ENCODE measurements around the gene TRIM74. TPM values are rescaled to one million over a fixed set of nuclear protein-coding genes. Genes with fewer than 3 reads are reported as not detected.
"Not testable (repeated sequence)": the region's sequence is repeated elsewhere in the genome, so short reads cannot be mapped to it uniquely, and the experiment has no call there.

The TRIM74 gene
- total RNA-seq, 1 donor: not detected

- not testable (repeated sequence) for DNase-seq (ENCODE audit: insufficient read length, low spot score, missing footprints); H3K27ac ChIP-seq (ENCODE audit: low read depth, low read length); H3K27me3 ChIP-seq (ENCODE audit: insufficient read depth, low read length); H3K4me3 ChIP-seq (ENCODE audit: insufficient read depth, low read length); H3K36me3 ChIP-seq (ENCODE audit: insufficient read depth, low read length); H4K20me1 ChIP-seq (ENCODE audit: insufficient read depth, low read length); H3K4me1 ChIP-seq (ENCODE audit: insufficient read depth, low read length); H3K9me3 ChIP-seq (ENCODE audit: low read depth, low read length); H3K4me2 ChIP-seq (ENCODE audit: insufficient read depth, low read length); H2AFZ ChIP-seq (ENCODE audit: low read length); H3K79me2 ChIP-seq (ENCODE audit: insufficient read depth, low read length)
Observed at GRCh38 chr7:72963056-72963455, 6.2 kb downstream of the TRIM74 start.

GRCh38 chr7:72961346-72961650 lies 8.0 kb downstream of the TRIM74 start:
- not testable (repeated sequence) for H2AFZ ChIP-seq (ENCODE audit: low read length); H3K27me3 ChIP-seq (ENCODE audit: insufficient read depth, low read length); H4K20me1 ChIP-seq (ENCODE audit: insufficient read depth, low read length); DNase-seq (ENCODE audit: insufficient read length, low spot score, missing footprints); H3K36me3 ChIP-seq (ENCODE audit: insufficient read depth, low read length); H3K27ac ChIP-seq (ENCODE audit: low read depth, low read length); H3K79me2 ChIP-seq (ENCODE audit: insufficient read depth, low read length); H3K4me1 ChIP-seq (ENCODE audit: insufficient read depth, low read length); H3K4me3 ChIP-seq (ENCODE audit: insufficient read depth, low read length); H3K9me3 ChIP-seq (ENCODE audit: low read depth, low read length); H3K4me2 ChIP-seq (ENCODE audit: insufficient read depth, low read length)

GRCh38 chr7:72960626-72961345 lies 8.5 kb downstream of the TRIM74 start:
- H3K9me3 ChIP-seq (ENCODE audit: low read depth, low read length); H4K20me1 ChIP-seq (ENCODE audit: insufficient read depth, low read length); H3K36me3 ChIP-seq (ENCODE audit: insufficient read depth, low read length); H3K27ac ChIP-seq (ENCODE audit: low read depth, low read length); H3K79me2 ChIP-seq (ENCODE audit: insufficient read depth, low read length); H2AFZ ChIP-seq (ENCODE audit: low read length); H3K4me1 ChIP-seq (ENCODE audit: insufficient read depth, low read length); H3K27me3 ChIP-seq (ENCODE audit: insufficient read depth, low read length); H3K4me2 ChIP-seq (ENCODE audit: insufficient read depth, low read length); H3K4me3 ChIP-seq (ENCODE audit: insufficient read depth, low read length); DNase-seq (ENCODE audit: insufficient read length, low spot score, missing footprints): not testable (repeated sequence)

GRCh38 chr7:72960029-72960428 lies 9.2 kb downstream of the TRIM74 start:
- not testable (repeated sequence) for H4K20me1 ChIP-seq (ENCODE audit: insufficient read depth, low read length); DNase-seq (ENCODE audit: insufficient read length, low spot score, missing footprints); H2AFZ ChIP-seq (ENCODE audit: low read length); H3K27ac ChIP-seq (ENCODE audit: low read depth, low read length); H3K4me2 ChIP-seq (ENCODE audit: insufficient read depth, low read length); H3K4me3 ChIP-seq (ENCODE audit: insufficient read depth, low read length); H3K36me3 ChIP-seq (ENCODE audit: insufficient read depth, low read length); H3K9me3 ChIP-seq (ENCODE audit: low read depth, low read length); H3K79me2 ChIP-seq (ENCODE audit: insufficient read depth, low read length); H3K27me3 ChIP-seq (ENCODE audit: insufficient read depth, low read length); H3K4me1 ChIP-seq (ENCODE audit: insufficient read depth, low read length)

GRCh38 chr7:72954563-72955198 lies 14.6 kb downstream of the TRIM74 start:
- H3K4me1 ChIP-seq (ENCODE audit: insufficient read depth, low read length); H3K4me2 ChIP-seq (ENCODE audit: insufficient read depth, low read length): not testable (repeated sequence)
- H3K4me3 ChIP-seq (ENCODE audit: insufficient read depth, low read length): peak overlapping the region; percentile 42

GRCh38 chr7:72953901-72954562 lies 15.2 kb downstream of the TRIM74 start:
- DNase-seq (ENCODE audit: insufficient read length, low spot score, missing footprints); H3K9me3 ChIP-seq (ENCODE audit: low read depth, low read length); H3K27me3 ChIP-seq (ENCODE audit: insufficient read depth, low read length); H4K20me1 ChIP-seq (ENCODE audit: insufficient read depth, low read length); H3K27ac ChIP-seq (ENCODE audit: low read depth, low read length); H3K79me2 ChIP-seq (ENCODE audit: insufficient read depth, low read length); H3K4me3 ChIP-seq (ENCODE audit: insufficient read depth, low read length); H2AFZ ChIP-seq (ENCODE audit: low read length); H3K4me1 ChIP-seq (ENCODE audit: insufficient read depth, low read length); H3K4me2 ChIP-seq (ENCODE audit: insufficient read depth, low read length); H3K36me3 ChIP-seq (ENCODE audit: insufficient read depth, low read length): not testable (repeated sequence)

More at GRCh38 chr7:72954563-72955198, 14.6 kb downstream of the TRIM74 start:
- H3K27me3 ChIP-seq (ENCODE audit: insufficient read depth, low read length); H2AFZ ChIP-seq (ENCODE audit: low read length); DNase-seq (ENCODE audit: insufficient read length, low spot score, missing footprints); H3K27ac ChIP-seq (ENCODE audit: low read depth, low read length); H3K9me3 ChIP-seq (ENCODE audit: low read depth, low read length); H3K79me2 ChIP-seq (ENCODE audit: insufficient read depth, low read length); H4K20me1 ChIP-seq (ENCODE audit: insufficient read depth, low read length); H3K36me3 ChIP-seq (ENCODE audit: insufficient read depth, low read length): not testable (repeated sequence)

GRCh38 chr7:72950432-72950831 lies 18.8 kb downstream of the TRIM74 start:
- not testable (repeated sequence) for H3K27me3 ChIP-seq (ENCODE audit: insufficient read depth, low read length); H3K4me3 ChIP-seq (ENCODE audit: insufficient read depth, low read length); H3K4me1 ChIP-seq (ENCODE audit: insufficient read depth, low read length); DNase-seq (ENCODE audit: insufficient read length, low spot score, missing footprints); H3K27ac ChIP-seq (ENCODE audit: low read depth, low read length); H3K4me2 ChIP-seq (ENCODE audit: insufficient read depth, low read length); H3K36me3 ChIP-seq (ENCODE audit: insufficient read depth, low read length); H3K9me3 ChIP-seq (ENCODE audit: low read depth, low read length); H3K79me2 ChIP-seq (ENCODE audit: insufficient read depth, low read length); H4K20me1 ChIP-seq (ENCODE audit: insufficient read depth, low read length); H2AFZ ChIP-seq (ENCODE audit: low read length)

GRCh38 chr7:72949686-72950085 lies 19.6 kb downstream of the TRIM74 start:
- not testable (repeated sequence) for DNase-seq (ENCODE audit: insufficient read length, low spot score, missing footprints); H4K20me1 ChIP-seq (ENCODE audit: insufficient read depth, low read length); H2AFZ ChIP-seq (ENCODE audit: low read length); H3K27ac ChIP-seq (ENCODE audit: low read depth, low read length); H3K4me2 ChIP-seq (ENCODE audit: insufficient read depth, low read length); H3K4me1 ChIP-seq (ENCODE audit: insufficient read depth, low read length); H3K27me3 ChIP-seq (ENCODE audit: insufficient read depth, low read length); H3K9me3 ChIP-seq (ENCODE audit: low read depth, low read length); H3K36me3 ChIP-seq (ENCODE audit: insufficient read depth, low read length); H3K79me2 ChIP-seq (ENCODE audit: insufficient read depth, low read length); H3K4me3 ChIP-seq (ENCODE audit: insufficient read depth, low read length)

GRCh38 chr7:72949276-72949675 lies 20.0 kb downstream of the TRIM74 start:
- H3K4me3 ChIP-seq (ENCODE audit: insufficient read depth, low read length); H3K79me2 ChIP-seq (ENCODE audit: insufficient read depth, low read length); H3K4me1 ChIP-seq (ENCODE audit: insufficient read depth, low read length); DNase-seq (ENCODE audit: insufficient read length, low spot score, missing footprints); H3K9me3 ChIP-seq (ENCODE audit: low read depth, low read length); H4K20me1 ChIP-seq (ENCODE audit: insufficient read depth, low read length); H3K27ac ChIP-seq (ENCODE audit: low read depth, low read length); H2AFZ ChIP-seq (ENCODE audit: low read length); H3K4me2 ChIP-seq (ENCODE audit: insufficient read depth, low read length); H3K36me3 ChIP-seq (ENCODE audit: insufficient read depth, low read length); H3K27me3 ChIP-seq (ENCODE audit: insufficient read depth, low read length): not testable (repeated sequence)
